Measurements from ENCODE around the gene SLCO3A1.

Gene SLCO3A1

DNA sequence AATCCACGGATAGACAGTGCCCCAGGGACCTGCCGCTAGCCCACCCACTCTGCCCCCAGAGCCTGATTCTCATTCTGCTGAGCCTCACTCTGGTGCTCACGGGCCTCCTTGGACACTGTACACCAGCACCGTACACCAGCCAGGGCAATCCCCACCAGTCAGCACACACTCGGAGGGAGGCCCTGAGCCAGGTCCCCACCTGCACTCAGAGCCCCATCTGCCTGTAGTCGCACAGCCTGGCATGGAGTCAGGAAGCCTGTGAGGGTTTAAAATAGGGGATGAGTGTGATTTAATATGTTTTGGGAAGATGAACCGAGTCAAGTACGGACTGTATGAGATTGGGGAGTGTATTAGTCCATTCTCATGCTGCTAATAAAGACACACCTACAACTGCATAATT is 223.0 kb downstream of the SLCO3A1 start:
- no peak for DNase-seq

DNA sequence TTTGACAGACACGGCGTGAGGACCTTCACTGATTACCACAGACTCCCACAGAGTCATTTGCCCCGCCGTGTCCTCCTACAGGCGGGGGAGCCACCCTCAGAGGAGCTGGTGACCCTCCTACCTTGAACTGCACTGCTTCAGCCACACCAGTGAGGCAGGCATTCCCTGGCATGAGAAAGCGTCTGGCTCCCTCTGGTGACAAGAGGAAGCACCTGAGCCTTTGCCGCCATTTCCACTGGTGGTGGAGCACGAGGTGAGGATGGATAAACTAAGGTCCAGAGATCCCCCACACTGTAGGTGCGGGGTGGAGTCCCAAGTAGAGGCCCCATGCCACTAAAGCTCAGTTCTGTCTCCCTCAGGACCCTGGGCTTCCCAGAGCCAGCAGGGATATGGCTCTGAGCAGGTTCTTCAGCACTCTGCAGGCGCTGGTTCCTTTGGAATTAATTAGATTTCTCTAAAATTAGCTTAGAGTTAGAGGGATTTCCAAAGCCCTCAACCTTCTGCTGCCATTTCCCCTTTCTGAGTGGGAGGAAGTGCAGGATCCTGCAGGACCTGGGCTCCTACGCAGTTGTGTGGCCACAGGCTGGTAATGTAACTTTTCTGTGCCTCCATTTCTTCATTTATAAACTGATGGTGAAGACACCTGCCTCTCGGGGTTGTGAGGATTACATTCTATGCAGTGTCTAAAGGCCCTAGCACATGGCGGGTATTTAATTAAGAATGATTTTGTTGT is 224.0 kb downstream of the SLCO3A1 start:
- DNase-seq: peak; percentile 65

- DNase-seq: no peak
Observed at GRCh38 chr15:92078270-92078669, 224.8 kb downstream of the SLCO3A1 start.

GRCh38 chr15:92079047-92079446 is 225.5 kb downstream of the SLCO3A1 start:
- peak; percentile 9 for DNase-seq

- DNase-seq: no peak
Observed at GRCh38 chr15:92079647-92080255, 226.2 kb downstream of the SLCO3A1 start.

DNA sequence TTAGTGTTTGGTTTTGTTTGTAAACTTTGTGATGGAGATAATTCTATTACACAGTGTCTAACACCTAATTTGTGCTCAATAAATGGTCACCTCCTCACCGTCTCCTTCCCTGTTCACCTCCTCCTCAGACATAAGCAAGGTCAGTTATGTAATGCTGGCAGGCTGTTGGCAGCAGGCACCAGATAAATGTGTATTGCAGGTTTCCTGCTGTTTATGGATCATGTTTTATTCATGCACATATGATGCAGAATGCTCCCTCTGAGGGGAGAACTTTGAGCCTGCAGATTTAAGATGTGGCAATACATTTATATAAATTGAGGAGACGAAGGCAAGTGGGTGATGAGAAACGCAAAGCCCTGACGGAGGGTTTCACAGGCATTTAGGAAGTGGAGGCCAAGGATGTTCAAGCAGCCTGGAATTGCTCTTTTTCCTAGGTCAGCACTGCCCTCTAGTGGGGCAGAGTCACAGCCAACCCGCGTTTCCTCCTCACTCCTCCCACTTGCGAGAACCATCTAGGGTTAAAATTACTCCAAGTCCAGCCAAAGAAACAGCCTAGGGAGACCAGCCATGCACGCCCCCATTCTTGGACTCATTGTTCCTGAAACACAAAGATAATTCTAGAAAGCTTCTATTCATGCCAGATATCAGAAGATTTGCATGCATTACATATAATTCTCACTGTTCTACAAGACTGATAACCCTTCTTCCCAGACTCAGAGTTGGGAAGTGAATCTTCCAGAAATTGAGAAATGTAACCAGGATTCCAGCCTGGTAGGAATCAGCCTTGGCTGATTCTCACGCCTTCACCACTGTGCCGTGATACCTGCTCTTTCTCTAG is 228.7 kb downstream of the SLCO3A1 start:
- DNase-seq: peak; percentile 36

DNA sequence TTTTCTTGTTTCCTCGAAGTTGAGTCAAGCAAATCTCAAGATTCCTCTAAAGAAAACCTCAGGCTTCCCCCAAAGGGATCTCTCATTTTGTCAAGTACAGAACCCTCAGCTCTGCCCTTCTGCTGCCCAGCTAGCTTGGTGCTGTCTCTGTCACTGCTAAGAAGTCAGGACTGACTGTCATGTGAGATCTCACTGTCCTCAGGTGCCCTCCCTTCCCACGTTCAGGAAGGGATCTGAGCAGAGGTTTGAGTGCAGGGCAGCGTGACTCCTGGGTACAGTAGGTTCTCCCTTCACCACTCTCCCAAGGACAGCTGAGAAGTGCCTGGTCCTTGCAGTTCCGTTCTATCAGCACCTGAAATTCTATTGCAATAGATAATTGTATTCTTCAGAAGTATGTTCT is 229.7 kb downstream of the SLCO3A1 start:
- no peak for DNase-seq

- no peak for DNase-seq
Observed at GRCh38 chr15:92087211-92087610, 233.7 kb downstream of the SLCO3A1 start.

DNA sequence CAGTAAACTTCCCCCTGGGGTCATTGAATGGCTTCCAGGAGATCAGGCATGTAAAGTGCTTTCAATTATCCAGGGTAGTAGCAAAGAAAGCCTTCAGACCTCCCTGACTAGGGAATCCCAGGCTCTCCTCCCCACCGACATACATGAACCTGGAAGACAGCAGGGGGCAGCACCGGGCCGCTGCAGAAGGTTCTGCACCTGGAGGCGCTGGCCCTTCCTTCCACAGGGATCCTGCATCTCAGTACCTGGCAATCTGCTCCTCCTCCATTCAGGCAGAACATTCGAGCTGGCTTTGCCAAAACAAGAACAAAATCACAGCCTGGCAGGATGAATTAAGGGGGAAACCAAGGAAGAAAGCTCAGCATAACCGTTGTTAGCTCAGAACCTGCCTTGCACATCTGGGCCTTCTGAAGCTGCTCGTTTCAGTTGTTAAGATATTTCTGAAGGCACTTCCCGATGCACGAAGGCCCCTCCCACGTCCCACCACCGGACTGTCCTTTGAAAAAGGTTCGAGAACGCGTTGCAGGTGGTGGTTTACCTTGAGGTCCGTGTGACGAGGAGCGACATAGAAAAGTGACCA is 237.7 kb downstream of the SLCO3A1 start:
- DNase-seq: no peak

- no peak for DNase-seq
Observed at GRCh38 chr15:92092289-92093105, 239.0 kb downstream of the SLCO3A1 start.

DNA sequence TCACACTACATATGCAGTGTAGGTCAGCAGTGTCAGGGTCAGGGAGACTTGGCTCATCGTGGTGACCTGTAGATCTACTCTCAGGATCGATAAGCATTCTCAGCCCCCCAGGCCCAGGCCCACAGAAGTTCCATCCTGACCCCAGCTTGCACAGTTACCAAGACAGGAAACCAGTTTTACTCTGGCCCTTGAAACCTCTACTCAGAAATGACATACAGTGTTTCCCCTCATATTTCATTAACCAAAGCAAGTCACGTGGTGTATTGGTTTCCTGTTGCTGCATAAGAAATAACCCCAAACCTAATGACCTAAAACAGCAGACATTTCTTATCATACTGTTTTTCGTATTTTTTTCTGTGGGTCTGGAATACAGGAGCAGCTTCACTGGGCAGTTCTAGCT is 242.2 kb downstream of the SLCO3A1 start:
- DNase-seq: no peak

GRCh38 chr15:92097474-92098178 is 244.1 kb downstream of the SLCO3A1 start:
- peak; percentile 21 for DNase-seq

- DNase-seq: no peak
Observed at GRCh38 chr15:92098869-92099268, 245.4 kb downstream of the SLCO3A1 start.

DNA sequence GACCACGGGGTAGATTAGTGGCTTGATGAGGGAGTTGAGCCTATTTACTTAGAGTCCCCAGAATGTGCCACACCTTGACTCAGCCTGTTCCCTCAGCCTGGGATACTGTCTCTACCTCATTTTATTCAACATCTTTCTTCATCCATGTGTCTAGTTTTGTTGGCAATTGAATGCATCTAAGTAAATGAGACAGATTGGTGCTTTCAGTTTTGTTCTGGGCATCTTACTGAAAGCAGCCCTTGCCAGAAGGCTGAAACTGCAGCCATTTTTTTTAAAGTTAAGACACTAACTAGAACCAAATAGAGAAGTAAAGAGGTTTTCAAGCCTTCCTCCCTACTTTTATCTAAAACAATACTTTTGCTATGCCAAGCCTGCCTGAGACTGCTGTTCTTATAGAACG is 246.8 kb downstream of the SLCO3A1 start:
- DNase-seq: no peak

- no peak for DNase-seq
Observed at GRCh38 chr15:92100751-92101150, 247.2 kb downstream of the SLCO3A1 start.

DNA sequence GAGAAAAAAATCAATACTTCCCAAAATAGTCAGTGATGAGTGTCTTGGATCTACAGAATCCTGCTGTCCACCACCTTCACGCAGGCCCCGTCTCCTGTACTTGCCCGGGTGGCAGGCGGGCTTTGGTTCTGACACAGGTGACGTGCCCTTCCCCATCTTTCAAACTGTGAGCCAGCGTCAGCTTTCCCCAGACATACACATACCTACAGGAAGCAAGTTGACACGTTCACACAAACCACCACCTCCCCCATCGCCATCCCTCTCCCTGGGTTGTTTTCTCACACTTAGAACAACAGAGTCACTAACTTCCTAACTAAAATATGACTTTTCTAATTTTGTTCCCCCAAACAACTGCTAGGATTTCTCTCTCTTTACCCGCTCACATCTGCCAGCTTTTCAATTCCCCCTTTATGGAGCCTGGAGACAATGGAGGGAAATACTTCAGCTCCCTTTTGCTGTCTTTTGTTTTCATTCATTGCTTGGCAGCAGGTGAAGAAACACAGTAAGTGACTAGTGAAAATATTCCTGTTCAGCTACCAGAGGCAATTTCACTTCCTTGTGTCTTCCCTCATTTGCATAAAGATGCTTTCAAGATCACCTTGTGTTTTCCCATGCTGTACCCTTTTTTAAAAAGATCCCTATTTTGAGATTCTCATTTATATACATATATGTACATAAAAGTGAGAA is 248.3 kb downstream of the SLCO3A1 start:
- DNase-seq: no peak

GRCh38 chr15:92102395-92102755 is 248.9 kb downstream of the SLCO3A1 start:
- DNase-seq: no peak

GRCh38 chr15:92104072-92104471 is 250.6 kb downstream of the SLCO3A1 start:
- no peak for DNase-seq

- DNase-seq: no peak
Observed at GRCh38 chr15:92105611-92106010, 252.1 kb downstream of the SLCO3A1 start.

GRCh38 chr15:92107510-92107909 is 254.0 kb downstream of the SLCO3A1 start:
- DNase-seq: no peak

GRCh38 chr15:92109191-92109873 is 255.8 kb downstream of the SLCO3A1 start:
- DNase-seq: no peak

Measured in stimulated activated naive CD4-positive, alpha-beta T cell treated with Interleukin-2 at 50 U/mL for 16 hours (primary cell).